HG03521 (cell line): ENCODE results near the gene IL22RA2.
"Not testable (repeated sequence)": the region's sequence is repeated elsewhere in the genome, so short reads cannot be mapped to it uniquely, and the experiment has no call there.

ENCODE experiments used
- ATAC-seq: cut with Tn5 transposase; IDR thresholded peaks from one replicate; pipeline ENCODE4 v1.9.1; 2021; ENCODE audit warnings: mild to moderate bottlenecking, moderate library complexity; ENCODE audit not compliant: unreplicated experiment

IL22RA2 gene

DNA sequence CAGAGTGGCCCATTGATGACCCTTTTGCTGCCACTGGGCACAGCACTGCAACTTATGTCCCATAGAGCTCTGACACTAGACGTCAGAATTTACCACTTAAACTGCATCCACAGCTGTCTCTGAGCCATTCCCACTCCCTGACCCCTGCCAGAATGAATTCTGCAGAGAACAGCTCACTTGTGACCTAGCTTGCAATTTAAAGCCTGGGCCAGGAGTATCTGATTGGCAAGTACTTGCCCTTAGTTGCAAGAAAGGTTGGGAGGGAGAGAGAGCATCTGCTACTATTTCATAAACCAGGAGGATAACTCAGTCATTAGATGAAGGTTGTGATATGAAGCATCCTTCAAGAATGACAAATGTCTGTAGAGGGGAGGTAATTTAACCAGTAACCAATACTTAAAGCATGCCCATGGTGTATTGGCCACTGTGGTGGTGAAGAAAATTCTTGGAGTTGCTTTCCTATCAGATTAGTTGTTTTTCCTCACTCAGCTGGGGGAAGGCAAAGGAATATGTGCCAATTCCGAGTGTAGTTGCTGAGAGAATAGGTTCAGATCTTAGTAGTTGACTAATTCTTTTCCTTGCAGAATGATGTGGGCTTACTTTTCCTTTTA, 46.5 kb downstream of the IL22RA2 start:
- ATAC-seq: no peak

DNA sequence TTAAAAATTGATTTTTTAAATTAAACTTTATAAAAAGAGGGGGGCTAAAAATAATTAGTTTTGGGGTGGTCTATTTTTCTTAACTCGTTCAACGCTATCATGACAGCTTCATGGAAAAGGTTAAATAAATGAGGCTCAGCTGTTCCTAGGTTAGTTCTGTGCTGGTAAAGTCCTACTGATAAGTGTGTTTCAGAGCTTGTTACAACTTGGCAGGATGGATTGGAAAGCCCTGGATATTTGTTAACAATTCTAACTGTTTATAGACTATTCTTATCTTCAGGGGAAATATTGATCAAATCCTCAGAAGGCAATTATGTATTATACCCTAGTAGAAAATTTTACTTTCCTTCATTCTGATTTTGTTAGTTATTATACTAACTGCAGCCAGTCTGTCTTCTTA, 50.4 kb downstream of the IL22RA2 start:
- no peak for ATAC-seq

DNA sequence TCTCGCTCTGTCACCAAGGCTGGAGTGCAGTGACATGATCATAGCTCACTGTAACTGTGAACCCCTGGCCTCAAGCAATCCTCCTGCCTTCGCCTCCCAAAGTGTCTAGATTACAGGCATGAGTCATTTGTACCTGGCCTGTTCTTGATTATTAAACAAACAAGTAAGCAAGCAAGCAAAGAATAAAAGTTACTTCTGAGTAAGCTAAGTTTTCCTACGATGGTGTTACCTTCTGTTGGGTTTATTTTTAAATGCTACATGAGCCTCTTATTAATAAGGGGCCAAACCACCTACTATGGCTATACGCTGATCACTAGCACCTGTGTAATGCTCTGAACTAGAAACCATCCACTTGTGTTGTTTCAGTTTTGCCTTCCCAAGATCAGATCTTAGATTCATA, 50.8 kb downstream of the IL22RA2 start:
- peak; percentile 65 for ATAC-seq

- no peak for ATAC-seq
These were observed 51.9 kb downstream of the IL22RA2 start for GRCh38 chr6:137121401-137121997.

DNA sequence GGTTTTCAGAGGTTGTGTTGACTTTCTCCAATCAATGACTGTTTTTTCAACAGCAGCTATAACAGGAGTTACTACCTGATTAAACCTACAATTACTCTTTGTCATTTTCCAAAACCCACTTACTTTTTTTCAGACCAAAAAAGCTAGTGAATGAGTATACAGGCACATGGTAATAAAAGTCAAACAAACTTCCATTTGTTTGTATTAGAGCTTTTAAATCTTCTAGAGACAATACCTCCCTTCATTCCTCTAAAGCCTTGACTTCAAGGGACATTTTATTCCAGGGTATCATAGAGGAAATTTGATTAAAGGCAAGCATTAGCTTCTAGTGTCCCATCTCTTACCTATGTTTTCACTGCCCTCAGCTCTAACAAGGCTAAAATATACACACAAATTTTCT, 52.7 kb downstream of the IL22RA2 start:
- no peak for ATAC-seq

GRCh38 chr6:137119196-137120104, 54.0 kb downstream of the IL22RA2 start:
- ATAC-seq: no peak

DNA sequence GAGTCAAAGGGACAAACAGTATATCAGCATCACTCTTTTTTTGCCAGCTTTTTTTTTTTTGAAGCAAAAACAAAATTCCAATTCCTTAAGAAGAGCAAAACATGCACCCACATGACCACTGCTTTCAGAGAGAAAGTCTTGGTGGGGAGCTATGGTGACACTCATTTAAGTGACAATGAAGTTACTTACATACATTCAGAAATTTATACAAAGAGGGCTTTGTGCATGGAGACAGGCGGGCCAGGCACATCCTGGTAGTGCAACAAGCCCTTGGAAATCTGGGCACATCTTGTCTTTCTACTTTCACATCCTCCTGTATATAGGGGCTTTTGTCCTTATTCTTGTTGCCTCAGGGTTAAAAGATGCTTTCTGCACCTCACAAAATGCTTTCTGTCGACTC, 55.9 kb downstream of the IL22RA2 start:
- no peak for ATAC-seq

GRCh38 chr6:137116807-137117206, 56.6 kb downstream of the IL22RA2 start:
- ATAC-seq: no peak

DNA sequence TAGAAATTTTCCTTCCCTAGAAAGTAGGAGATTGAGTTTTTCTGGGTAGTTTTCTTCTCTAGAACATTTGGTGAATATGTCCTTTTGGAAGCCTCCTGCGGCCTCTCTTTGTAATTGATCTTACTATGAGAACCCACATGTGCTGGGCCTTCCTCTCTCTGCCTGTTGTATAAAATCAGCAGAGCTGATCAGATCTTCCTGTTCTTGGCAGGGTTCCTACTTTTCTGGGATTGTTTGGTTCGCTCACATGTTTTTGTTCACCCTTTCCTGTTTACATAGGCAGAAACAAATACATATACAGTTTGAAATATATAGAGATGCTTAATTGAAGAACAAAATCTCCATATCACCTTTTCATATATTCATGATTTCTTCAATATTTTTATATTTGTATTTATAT, 57.8 kb downstream of the IL22RA2 start:
- no peak for ATAC-seq

- no peak for ATAC-seq
These were observed 61.4 kb downstream of the IL22RA2 start for GRCh38 chr6:137112067-137112355.

GRCh38 chr6:137111296-137112066, 62.0 kb downstream of the IL22RA2 start:
- ATAC-seq: no peak

- no peak for ATAC-seq
These were observed 65.7 kb downstream of the IL22RA2 start for GRCh38 chr6:137107767-137108105.

DNA sequence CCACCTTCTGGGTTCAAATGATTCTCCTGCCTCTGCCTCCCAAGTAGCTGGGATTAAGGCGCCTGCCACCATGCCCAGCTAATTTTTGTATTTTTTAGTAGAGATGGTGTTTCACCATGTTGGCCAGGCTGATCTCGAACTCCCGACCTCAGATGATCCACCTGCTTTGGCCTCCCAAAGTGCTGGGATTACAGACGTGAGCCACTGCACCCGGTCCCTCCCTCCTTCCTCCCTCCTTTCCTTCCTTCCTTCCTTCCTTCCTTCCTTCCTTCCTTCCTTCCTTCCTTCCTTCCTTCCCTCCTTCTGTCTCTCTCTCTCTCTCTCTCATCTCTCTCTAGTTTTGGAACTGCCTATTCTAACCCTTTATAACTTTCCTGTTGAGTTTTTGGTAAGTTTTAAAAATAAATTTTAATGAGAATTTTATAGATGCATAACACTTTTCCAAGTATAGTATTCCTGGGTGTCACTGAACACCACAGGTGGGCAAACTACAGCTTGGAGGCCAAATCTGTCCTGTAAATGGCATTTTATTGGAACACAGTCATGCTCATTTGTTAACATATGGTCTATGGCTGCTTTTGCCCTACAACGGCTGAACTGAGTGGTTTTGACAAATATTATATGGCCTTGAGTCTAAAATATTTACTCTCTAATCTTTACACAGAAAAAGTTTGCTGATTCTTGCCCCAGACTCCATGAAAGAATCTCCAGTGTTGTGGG, 66.2 kb downstream of the IL22RA2 start:
- not testable (repeated sequence) for ATAC-seq

DNA sequence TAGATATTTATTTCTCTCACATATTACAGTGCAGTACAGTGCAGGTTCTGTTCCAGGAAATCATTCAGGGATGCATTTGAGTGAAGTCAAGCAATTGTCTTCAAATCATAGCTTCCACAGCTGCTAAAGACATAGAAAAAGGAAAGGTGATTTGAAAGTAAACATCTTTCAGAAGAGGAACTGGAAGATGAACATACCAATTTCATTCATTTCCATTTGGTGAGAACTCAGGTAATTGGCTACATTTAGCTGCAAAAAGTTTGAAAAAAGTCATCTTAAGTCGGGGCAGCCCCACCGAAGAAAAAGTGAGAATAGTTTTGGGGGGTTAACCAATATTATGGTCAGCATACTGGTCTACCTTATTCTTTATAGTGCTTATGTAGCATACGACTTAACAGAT, 67.3 kb downstream of the IL22RA2 start:
- ATAC-seq: no peak

DNA sequence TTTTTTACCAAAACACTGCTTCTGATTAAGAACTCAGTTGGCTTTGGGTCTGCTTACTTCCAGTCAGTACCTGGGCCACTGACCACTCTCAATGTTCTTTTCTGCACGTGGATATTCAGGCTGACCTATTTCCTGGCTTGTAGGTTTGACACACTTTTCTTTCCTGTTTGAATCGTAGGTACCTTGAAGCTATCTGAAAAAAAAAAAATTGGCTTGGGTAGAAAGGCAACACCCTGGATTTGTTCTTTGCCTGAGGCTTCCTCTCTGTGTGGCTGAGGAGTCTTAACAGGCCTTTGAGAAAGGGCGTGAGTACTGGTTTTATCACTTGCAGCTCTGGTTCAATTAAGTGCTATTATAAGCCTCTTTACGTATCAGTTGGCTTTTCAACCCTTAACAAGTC, 68.1 kb downstream of the IL22RA2 start:
- ATAC-seq: no peak

- no peak for ATAC-seq
These were observed 68.5 kb downstream of the IL22RA2 start for GRCh38 chr6:137104926-137105325.

- ATAC-seq: peak; percentile 89
These were observed 70.5 kb downstream of the IL22RA2 start for GRCh38 chr6:137102851-137103492.

- no peak for ATAC-seq
These were observed 71.2 kb downstream of the IL22RA2 start for GRCh38 chr6:137102050-137102848.

GRCh38 chr6:137099689-137100403, 73.6 kb downstream of the IL22RA2 start:
- no peak for ATAC-seq
